RWPE2 (cell line): ENCODE results near the gene CD2BP2.

Experiments
- ATAC-seq: fragments of 200-7000 bp; cut with Tn5 transposase; 3 replicates; pipeline ENCODE4 v1.9.1; 2021; ENCODE audit warnings: low read depth
- DNase-seq: peaks from one replicate; pipeline ENCODE4 v3.0.0-alpha.2; 2020; ENCODE audit warnings: low spot score
- H3K27ac ChIP-seq: fragments of 450-650 bp; 2 replicates; pipeline ENCODE4 v1.5.1; 2017; ENCODE audit warnings: mild to moderate bottlenecking; ENCODE audit not compliant: poor library complexity, severe bottlenecking
- H3K27me3 ChIP-seq: fragments of 250-450 bp; sonication (Bioruptor Pico); 2 replicates; pipeline ENCODE4 v1.5.1; 2021; ENCODE audit warnings: mild to moderate bottlenecking, moderate library complexity; ENCODE audit not compliant: insufficient read depth, poor library complexity, severe bottlenecking
- H3K36me3 ChIP-seq: fragments of 250-450 bp; sonication (Bioruptor Pico); 2 replicates; pipeline ENCODE4 v1.5.1; 2020; ENCODE audit warnings: low read depth, mild to moderate bottlenecking, moderate library complexity
- H3K4me1 ChIP-seq: fragments of 250-450 bp; sonication (Bioruptor Pico); 2 replicates; pipeline ENCODE4 v1.5.1; 2021; ENCODE audit warnings: mild to moderate bottlenecking, moderate library complexity; ENCODE audit not compliant: insufficient read depth, poor library complexity, severe bottlenecking
- H3K4me3 ChIP-seq: fragments of 250-450 bp; sonication (Bioruptor Pico); 2 replicates; pipeline ENCODE4 v1.5.1; 2021; ENCODE audit warnings: mild to moderate bottlenecking, moderate library complexity; ENCODE audit not compliant: severe bottlenecking
- H3K9me3 ChIP-seq: fragments of 250-450 bp; sonication (Bioruptor Pico); 2 replicates; pipeline ENCODE4 v1.5.1; 2021; ENCODE audit warnings: mild to moderate bottlenecking, moderate library complexity; ENCODE audit not compliant: severe bottlenecking
- CTCF ChIP-seq: fragments of 450-650 bp; IDR thresholded peaks from one replicate; pipeline ENCODE4 v1.5.1; 2017; ENCODE audit warnings: mild to moderate bottlenecking, moderate library complexity; ENCODE audit not compliant: poor library complexity, severe bottlenecking

Gene CD2BP2

GRCh38 chr16:30394592-30395154 lies 39.6 kb upstream of the CD2BP2 start:
- ATAC-seq: peak; percentile 5; the same call in 1 of the 3 replicates
- no peaks in the 10 kb centered on the region for H3K27me3 ChIP-seq
- no peaks in the 10 kb centered on the region for H3K4me1 ChIP-seq
- no peaks in the 10 kb centered on the region for H3K9me3 ChIP-seq
- DNase-seq: no peak
- H3K4me3 ChIP-seq: peak overlapping the region; percentile 95
- H3K36me3 ChIP-seq: peaks cover 7% of the 10 kb centered on the region
- peak overlapping the region; percentile 63 for H3K27ac ChIP-seq
- TF ChIP-seq CTCF: no peak

DNA sequence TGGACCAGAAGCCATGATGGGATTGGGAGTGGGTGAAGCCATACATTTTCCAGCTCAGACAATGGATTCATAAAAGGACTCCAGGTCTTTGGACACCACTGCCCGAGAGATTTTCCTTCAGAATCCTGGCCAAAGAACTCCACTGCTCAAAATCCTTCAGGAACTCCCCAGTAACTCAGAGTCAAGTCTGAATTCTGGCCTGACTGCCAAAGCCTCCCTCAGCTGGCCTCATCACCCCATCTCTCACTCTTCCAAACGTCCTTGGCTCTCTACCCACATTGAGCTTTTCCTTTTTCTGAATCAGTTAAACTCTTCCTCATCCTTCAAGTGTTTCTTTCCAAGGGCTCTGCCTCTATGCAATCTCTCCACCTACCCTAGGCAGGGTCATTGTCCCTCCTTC lies 28.4 kb upstream of the CD2BP2 start:
- Histone ChIP-seq H3K4me1 (no peaks in the 10 kb centered on the region), H3K9me3 (no peaks in the 10 kb centered on the region), H3K27me3 (no peaks in the 10 kb centered on the region), H3K36me3 (no peaks in the 10 kb centered on the region), H3K27ac (no peak overlapping the region), H3K4me3 (no peak overlapping the region)
- no peak for TF ChIP-seq CTCF
- ATAC-seq: no peak
- DNase-seq: no peak

DNA sequence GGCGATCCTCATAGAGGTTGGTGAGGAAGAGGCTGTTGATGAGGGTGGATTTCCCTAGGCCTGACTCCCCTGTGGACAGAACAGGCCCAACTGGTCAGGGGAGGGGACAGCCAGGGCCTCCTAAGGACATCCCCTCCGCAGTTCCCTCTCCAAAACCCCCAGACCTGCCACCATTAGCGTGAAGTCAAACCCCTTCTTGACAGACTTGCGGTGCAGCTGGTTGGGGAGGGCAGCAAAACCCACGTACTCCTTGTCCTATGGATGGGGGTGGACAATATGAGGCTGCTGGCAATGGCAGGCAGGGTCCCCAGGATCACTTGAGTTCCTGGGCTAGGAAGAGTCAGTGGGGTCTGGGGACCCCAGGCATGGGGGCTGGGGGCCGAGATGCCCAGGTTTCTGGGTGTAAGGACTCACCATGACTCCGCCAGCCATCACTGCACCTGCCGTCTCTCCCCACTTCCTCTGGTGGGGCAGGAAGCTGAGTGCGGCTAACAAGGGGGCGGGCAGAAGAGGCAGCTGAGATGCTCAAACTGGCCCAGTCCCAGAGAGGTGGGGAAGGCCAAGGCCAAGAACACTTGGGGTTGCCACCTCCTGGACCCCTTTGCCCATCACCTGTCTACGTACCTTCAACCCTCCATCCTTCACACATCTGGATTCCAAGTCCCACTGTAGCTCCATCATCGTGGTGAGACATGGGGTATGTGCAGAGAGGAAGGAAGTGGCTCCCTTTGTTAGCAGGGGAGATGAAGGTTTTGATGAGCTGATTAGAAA lies 27.2 kb upstream of the CD2BP2 start, which contains the start of gene SEPTIN1:
TSS of gene SEPTIN1 (minus strand) at position 451 of the 771 bp plus-strand sequence. CDS start at position 432, 19 bp downstream.
- ATAC-seq: no peak
- no peaks in the 10 kb centered on the region for H3K27me3 ChIP-seq
- DNase-seq: no peak
- no peaks in the 10 kb centered on the region for H3K36me3 ChIP-seq
- TF ChIP-seq CTCF: no peak
- peaks cover 2% of the 10 kb centered on the region for H3K4me1 ChIP-seq
- no peak within 1 kb of the TSS for H3K27ac ChIP-seq
- H3K4me3 ChIP-seq: no peak within 1 kb of the TSS
- H3K9me3 ChIP-seq: no peaks in the 10 kb centered on the region

DNA sequence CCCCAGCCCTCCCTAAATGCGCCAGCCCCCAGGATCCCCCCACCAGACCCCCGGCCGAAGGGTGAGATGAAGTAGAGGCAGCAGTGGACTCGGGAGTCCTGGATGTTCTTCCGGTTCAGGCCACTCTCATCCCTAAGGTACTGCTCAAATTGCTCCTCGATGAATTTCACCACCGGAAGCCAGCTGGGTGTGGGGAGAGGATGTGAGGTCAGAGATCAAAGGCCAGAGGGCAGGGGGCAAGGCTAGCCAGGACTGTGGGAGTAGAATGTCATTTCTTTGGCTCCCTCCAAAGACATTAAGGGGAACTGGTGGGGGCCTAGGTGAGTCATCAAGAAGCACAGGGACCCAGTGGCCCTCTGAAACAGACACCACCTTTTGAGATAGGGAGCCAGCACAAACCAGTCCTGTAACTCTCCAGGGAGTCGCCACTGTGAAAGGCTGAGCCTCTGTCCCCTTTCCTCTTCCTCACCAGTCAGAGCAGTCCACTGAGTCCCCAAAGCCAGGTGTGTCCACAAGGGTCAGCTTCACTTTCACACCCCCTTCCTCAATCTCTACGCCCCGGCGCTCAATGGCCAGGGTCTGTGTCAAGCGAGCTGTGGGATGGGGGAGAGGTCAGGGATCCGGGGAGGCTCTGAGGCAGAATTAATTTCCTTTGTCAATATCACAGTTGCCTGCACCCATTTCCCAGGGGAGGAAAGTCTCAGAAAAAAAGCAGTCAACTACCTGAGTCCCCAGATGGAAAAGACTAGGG lies 26.4 kb upstream of the CD2BP2 start:
- Histone ChIP-seq H3K4me1 (peaks cover 4% of the 10 kb centered on the region), H3K36me3 (no peaks in the 10 kb centered on the region), H3K9me3 (no peaks in the 10 kb centered on the region), H3K4me3 (no peak overlapping the region), H3K27me3 (no peaks in the 10 kb centered on the region), H3K27ac (no peak overlapping the region)
- ATAC-seq (no peak), DNase-seq (no peak)
- TF ChIP-seq CTCF: no peak
